HG03558 (cell line): ENCODE data around the gene DOCK2.
A peak's percentile ranks its signal among the peaks of the same experiment; 100 is the strongest.

Experiments
- ATAC-seq: cut with Tn5 transposase; IDR thresholded peaks from one replicate; pipeline ENCODE4 v1.9.1; 2021; ENCODE audit warnings: moderate number of reproducible peaks; ENCODE audit not compliant: unreplicated experiment; ENCODE audit errors: extremely low read depth

The DOCK2 gene

GRCh38 chr5:169772688-169773087 is 135.6 kb downstream of the DOCK2 start:
- no peak for ATAC-seq

DNA sequence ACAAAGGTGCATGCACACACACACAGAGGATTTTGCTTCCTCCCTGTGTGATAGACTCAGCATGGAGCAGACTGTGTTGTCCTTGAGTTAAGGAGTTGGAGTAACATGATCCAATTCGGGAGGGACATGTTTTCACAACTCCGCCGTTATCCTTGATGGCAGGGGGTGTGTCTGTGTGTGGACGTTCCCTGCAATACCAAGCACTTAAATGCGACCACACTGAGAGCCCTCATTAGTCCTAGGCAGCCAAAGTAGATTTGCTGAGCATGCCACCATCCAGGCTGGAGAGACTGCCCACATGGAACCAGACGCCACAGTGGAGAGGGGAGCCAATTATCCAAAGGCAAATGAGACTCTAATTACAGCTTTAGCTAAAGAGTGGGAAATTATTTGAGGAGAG is 140.1 kb downstream of the DOCK2 start:
- ATAC-seq: no peak

GRCh38 chr5:169778622-169779596 is 141.8 kb downstream of the DOCK2 start:
- peak; percentile 76 for ATAC-seq

DNA sequence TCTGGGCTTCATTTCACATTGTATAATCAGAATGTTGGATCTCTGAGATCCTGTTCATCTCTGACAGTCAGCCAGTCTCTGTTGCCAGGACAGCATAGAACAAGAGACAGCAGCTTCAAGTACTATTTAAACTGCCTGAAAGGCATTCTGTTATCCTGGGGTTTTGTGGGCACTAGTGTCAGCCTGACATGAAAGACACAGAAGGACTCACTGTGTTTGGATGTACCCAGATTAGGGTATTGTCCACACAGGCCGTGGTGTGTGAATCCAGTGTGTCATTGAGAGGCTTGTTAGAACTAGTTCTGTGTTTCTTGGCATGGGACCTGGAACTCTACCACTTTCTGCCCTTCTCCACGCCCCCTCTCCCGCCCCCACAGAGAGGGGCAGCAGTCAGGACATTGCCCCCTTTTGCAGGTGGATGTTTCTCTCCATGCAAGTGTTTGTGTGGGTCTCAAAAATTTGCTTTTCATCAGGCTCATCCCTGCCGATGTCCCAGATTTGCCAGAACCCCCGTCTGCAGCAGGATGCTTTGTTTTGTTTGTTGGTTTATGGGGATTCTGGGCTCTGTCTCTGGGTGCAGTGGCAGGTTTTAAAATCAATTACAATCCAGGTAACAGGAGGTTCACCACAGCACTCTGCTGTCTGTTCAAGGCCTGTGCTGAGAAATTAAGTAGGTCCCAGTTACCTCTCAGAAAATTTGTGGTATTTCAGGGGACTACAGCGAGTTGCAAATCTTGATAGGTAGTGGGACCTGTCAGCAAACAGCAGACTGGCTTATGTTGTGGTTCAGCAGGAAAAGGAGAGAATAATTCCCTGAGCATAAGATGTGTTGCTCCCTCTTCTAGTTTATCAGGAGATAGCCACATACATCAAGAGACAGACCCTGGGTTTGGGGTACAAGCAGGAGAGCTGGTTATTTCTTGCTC is 144.6 kb downstream of the DOCK2 start:
- ATAC-seq: no peak

- no peak for ATAC-seq
These were observed 148.9 kb downstream of the DOCK2 start for GRCh38 chr5:169785771-169786618.

DNA sequence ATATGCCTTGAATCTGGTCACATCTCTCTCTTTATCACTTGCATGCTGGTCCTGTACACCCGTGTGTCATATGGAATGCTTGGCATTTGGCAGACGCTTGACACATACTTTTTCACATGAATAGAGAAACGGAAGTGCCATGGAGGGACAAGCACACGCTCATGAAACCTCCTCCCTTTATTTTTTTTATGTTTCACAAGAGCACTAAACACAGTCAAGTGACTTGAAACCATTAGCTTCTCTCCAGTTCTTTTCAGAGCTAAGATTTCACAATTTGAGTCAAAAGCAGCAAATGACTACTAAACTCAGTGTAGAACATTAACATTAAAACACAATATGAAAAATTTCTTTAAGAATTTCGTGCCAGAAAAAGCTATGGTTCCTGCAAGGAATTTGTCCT is 151.1 kb downstream of the DOCK2 start:
- ATAC-seq: no peak

DNA sequence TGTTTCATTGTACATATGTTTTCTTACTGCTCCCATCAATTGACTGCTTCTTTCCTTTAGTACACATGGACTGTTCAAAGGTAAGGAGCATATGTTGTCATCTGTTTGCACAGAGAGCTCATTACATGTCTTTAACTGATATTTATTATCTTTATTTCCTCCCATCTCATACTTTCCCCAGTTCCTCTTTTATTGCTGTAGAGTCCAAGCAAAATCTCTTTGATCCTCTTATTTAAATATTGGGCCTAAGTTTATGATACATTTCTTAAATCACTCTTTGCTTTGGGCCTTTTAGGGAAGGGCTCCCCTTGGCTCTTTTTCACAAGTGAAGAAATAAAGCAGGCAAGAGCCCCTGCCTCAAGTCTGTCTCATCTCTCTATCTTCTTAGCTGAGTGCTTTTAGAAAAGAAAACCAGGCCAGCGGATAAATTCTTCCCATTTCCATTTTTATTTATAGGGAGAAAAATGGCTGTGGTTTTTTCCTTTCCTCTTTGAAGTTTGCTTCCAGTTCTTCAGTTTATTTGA is 152.4 kb downstream of the DOCK2 start:
- ATAC-seq: no peak

GRCh38 chr5:169791251-169791650 is 154.2 kb downstream of the DOCK2 start:
- no peak for ATAC-seq

DNA sequence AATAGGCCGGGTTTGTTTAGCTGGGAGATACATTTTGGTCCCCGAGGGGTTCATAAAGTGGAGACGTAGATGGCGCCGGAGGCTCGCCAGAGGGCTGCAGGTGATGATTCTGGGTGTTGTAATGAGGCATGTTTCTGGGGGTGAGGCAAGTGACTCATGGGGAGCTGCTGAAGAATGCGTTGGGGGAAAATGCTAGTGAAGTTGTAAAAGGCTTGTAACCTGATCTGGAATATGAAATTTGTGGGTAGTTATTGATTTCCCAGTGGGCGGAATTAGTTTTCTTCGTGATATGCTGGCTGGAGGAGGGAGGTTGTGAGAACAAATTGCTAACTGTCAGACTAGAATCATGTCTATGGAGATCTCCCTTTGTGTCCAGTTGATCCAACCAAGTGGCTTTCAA is 158.3 kb downstream of the DOCK2 start:
- no peak for ATAC-seq

DNA sequence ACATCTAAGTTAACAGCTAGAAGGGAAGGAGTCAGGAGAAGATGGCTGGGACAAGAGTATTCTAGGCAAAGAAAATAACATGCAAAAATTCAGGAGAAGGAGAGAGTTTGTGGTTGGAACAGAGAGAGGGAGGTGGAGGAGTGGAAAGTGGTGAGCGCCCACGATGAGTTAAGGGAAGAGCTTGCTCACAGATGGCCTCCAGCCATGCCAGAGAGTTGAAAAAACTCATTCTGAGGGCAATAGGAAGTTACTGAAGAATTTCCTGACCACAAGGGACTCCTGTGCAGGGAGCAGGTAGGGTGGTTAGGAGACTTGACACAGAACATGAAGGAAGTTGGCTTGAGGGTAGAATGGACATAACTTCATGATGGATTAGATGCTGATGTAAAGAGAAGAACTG is 159.7 kb downstream of the DOCK2 start:
- ATAC-seq: no peak

- no peak for ATAC-seq
These were observed 160.5 kb downstream of the DOCK2 start for GRCh38 chr5:169797577-169797976.

GRCh38 chr5:169798438-169798837 is 161.4 kb downstream of the DOCK2 start:
- no peak for ATAC-seq

- ATAC-seq: no peak
These were observed 162.0 kb downstream of the DOCK2 start for GRCh38 chr5:169798906-169799660.

- no peak for ATAC-seq
These were observed 164.3 kb downstream of the DOCK2 start for GRCh38 chr5:169801324-169801777.

GRCh38 chr5:169801781-169802180 is 164.7 kb downstream of the DOCK2 start:
- no peak for ATAC-seq

GRCh38 chr5:169803077-169803981 is 166.3 kb downstream of the DOCK2 start:
- ATAC-seq: no peak

DNA sequence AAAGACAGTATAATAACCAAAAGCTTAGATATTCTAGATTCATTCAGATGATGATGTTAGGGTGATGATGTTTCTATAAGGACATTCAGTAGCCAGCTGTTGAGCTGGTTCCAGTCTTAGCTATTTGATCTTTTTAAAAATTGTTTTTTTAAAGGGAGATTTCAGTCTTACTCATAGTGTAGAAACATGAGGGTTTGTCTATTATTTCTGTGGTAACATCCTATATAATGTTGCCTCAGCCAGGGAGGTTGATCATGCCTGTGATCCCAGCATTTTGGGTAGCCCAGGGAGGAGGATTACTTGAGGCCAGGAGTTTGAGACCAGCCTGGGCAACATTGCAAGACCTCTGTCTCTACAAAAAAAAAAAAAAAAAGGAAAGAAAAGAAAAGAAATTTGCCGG is 167.8 kb downstream of the DOCK2 start:
- no peak for ATAC-seq

DNA sequence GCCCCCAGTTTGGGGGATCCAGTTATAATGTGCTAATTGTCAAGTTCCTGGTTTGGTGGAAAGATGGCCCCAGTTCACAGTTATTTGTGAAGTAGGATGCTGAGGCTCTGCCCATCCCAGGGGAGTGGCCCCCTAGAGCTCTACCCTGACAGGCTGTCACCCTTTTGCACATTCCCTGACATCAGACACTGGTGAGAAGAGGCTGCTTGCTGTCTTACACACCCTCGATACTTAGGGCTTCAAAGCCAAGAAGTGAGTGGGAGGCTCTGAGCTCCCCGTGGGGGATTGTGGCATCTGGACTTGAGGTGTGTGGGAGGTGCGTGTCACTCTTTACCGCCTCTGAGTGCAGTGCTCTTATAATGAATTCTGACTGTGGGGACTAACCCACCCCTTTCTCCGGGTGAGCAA is 168.5 kb downstream of the DOCK2 start:
- ATAC-seq: peak; percentile 82
